ENCODE measurements around the gene STAT4.

GRCh38 chr2:191158193-191158592, 7.4 kb upstream of the STAT4 start:
- TF ChIP-seq PATZ1 (CRISPR knock-in tag; IDR thresholded peaks at IDR 0.05; ENCODE audit: borderline replicate concordance) = no peak
- no peak for TF ChIP-seq TCF4 (CRISPR knock-in tag; IDR thresholded peaks at IDR 0.05; ENCODE audit: borderline replicate concordance)
- TF ChIP-seq ZNF70 (CRISPR knock-in tag; IDR thresholded peaks at IDR 0.05) = no peak
- no peak for TF ChIP-seq CREB5 (CRISPR knock-in tag; IDR thresholded peaks at IDR 0.05; ENCODE audit: low read depth)
- TF ChIP-seq ISL1 (CRISPR knock-in tag; IDR thresholded peaks at IDR 0.05) = no peak
- no peak for TF ChIP-seq ARNTL (CRISPR knock-in tag; IDR thresholded peaks at IDR 0.05; ENCODE audit: borderline replicate concordance, low read depth)
- no peak for TF ChIP-seq PPARA (CRISPR knock-in tag; IDR thresholded peaks at IDR 0.05; ENCODE audit: borderline replicate concordance)
- TF ChIP-seq BACH2 (CRISPR knock-in tag; IDR thresholded peaks at IDR 0.05; ENCODE audit: borderline replicate concordance) = no peak
- no peak for TF ChIP-seq RARB (CRISPR knock-in tag; IDR thresholded peaks at IDR 0.05)
- no peak for TF ChIP-seq ZFP3 (CRISPR knock-in tag; IDR thresholded peaks at IDR 0.05)
- no peak for TF ChIP-seq OSR1 (CRISPR knock-in tag; IDR thresholded peaks at IDR 0.05)

Measured in SK-N-SH treated with all-trans-retinoic acid at 6 μM for 48 hours (cell line).